Esophagus squamous epithelium (tissue), 5 donors: ENCODE measurements around the gene LRRC8C. TPM values are rescaled to one million over a fixed set of nuclear protein-coding genes. Genes with fewer than 3 reads are reported as not detected.

Experiments
- DNase-seq: peaks from one replicate; lab custom pipeline; 2025; lab: John Stamatoyannopoulos, UW
- H3K27ac ChIP-seq, 4 donors: fragments of 200-600 bp; sonication (generic); one replicate each; pipeline ENCODE4 v1.5.1; 2016 to 2019; ENCODE audit warnings: mild to moderate bottlenecking in 1 of 4
- H3K27me3 ChIP-seq, 4 donors: fragments of 200-600 bp; sonication (generic); 1 replicate in 3 of 4; 2 replicates in 1 of 4; pipeline versions ENCODE4 v1.5.1 to v1.6.0; 2017 to 2021; ENCODE audit warnings: antibody characterized with exemption in 1 of 4
- H3K36me3 ChIP-seq, 3 donors: fragments of 200-600 bp; sonication (generic); one replicate each; pipeline ENCODE4 v1.5.1; 2016 to 2019
- H3K4me1 ChIP-seq, 3 donors: fragments of 200-600 bp; sonication (generic); one replicate each; pipeline ENCODE4 v1.5.1; 2017 to 2019
- H3K4me3 ChIP-seq, 4 donors: fragments of 200-600 bp; sonication (generic); 1 replicate in 3 of 4; 2 replicates in 1 of 4; pipeline ENCODE4 v1.5.1; 2016 to 2019; ENCODE audit warnings: mild to moderate bottlenecking in 2 of 4, moderate library complexity in 1 of 4
- H3K9me3 ChIP-seq, 3 donors: fragments of 200-600 bp; sonication (generic); one replicate each; pipeline ENCODE4 v1.5.1; 2016 to 2019
- CTCF ChIP-seq, 6 experiments: fragments of 450-650 bp in 4 of 6; fragments of 200-600 bp in 2 of 6; sonication (generic) in 2 of 6; IDR thresholded peaks; one replicate each; pipeline ENCODE4 v1.5.1; 2016 to 2019; ENCODE audit warnings: antibody characterized with exemption in 6 of 6, mild to moderate bottlenecking in 4 of 6, moderate library complexity in 4 of 6
- POLR2A ChIP-seq, 4 donors: fragments of 450-650 bp; IDR thresholded peaks; one replicate each; pipeline ENCODE4 v1.6.1; 2017; ENCODE audit warnings: antibody characterized with exemption in 4 of 4, mild to moderate bottlenecking in 4 of 4, moderate library complexity in 3 of 4
- whole genome bisulfite sequencing, 2 donors: methylation state at CpG; one replicate each; pipeline ENCODE4 v1.1.5; 2018; 5-methylcytosine and 5-hydroxymethylcytosine counted together
- intact Hi-C: fragments of 100-400 bp; cut with DNase I; formaldehyde crosslinking; loops from one replicate; pipeline ENCODE4 v1.15.0; 2022
- total RNA-seq, 4 donors: library from RNA; depleted of rRNA; stranded (reverse); fragments of >200 nt; gene quantifications; one replicate each; pipeline ENCODE4 v1.1.0, GENCODE V29; 2016
- donor health status: DM: yes; HTN: yes; CAD: no.

LRRC8C gene
- total RNA-seq, 4 donors from 2014 or later, result 1.4 to 5.0 (median 3.2) TPM

- Histone ChIP-seq H3K36me3 (no peaks in the 10 kb centered on the region), H3K9me3 (no peaks in the 10 kb centered on the region), H3K4me3 (no peak overlapping the region), H3K27me3 (no peaks in the 10 kb centered on the region), H3K4me1 (no peaks in the 10 kb centered on the region), H3K27ac (no peak overlapping the region)
- DNase-seq, result no peak
- no peak for TF ChIP-seq CTCF (IDR thresholded peaks at IDR 0.05)
- intact Hi-C loops, result no loop called here
- 81 to 97% methylated on average over 2 of the region's 2 CpGs for WGBS, 2 donors
These were observed 48.3 kb downstream of the LRRC8C start for GRCh38 chr1:89681045-89681729.

GRCh38 chr1:89682611-89683010 is 49.7 kb downstream of the LRRC8C start:
- no peak overlapping the region for H3K4me3 ChIP-seq
- peaks cover 0 to 3% (median 0%) of the 10 kb centered on the region in 3 donors for H3K36me3 ChIP-seq
- no peaks in the 10 kb centered on the region for H3K9me3 ChIP-seq
- H3K27ac ChIP-seq, result no peak overlapping the region
- H3K4me1 ChIP-seq, result no peaks in the 10 kb centered on the region
- TF ChIP-seq POLR2A (IDR thresholded peaks at IDR 0.05), result no peak
- no peak for TF ChIP-seq CTCF (IDR thresholded peaks at IDR 0.05)
- no peak for DNase-seq
- H3K27me3 ChIP-seq, result no peaks in the 10 kb centered on the region
- intact Hi-C loops, result no loop called here

GRCh38 chr1:89685461-89685860 is 52.5 kb downstream of the LRRC8C start:
- H3K27me3 ChIP-seq, result no peaks in the 10 kb centered on the region
- H3K4me3 ChIP-seq, result no peak overlapping the region
- TF ChIP-seq CTCF (IDR thresholded peaks at IDR 0.05), result no peak
- TF ChIP-seq POLR2A (IDR thresholded peaks at IDR 0.05), result no peak
- H3K4me1 ChIP-seq, result no peaks in the 10 kb centered on the region
- no peaks in the 10 kb centered on the region for H3K9me3 ChIP-seq
- DNase-seq, result no peak
- 69 to 81% methylated on average over 1 to 2 of the region's 2 CpGs for WGBS, 2 donors
- intact Hi-C loops, result no loop called here
- no peak overlapping the region for H3K27ac ChIP-seq
- peaks cover 0 to 8% (median 0%) of the 10 kb centered on the region in 3 donors for H3K36me3 ChIP-seq

GRCh38 chr1:89686520-89686919 is 53.6 kb downstream of the LRRC8C start:
- H3K27ac ChIP-seq, result no peak overlapping the region
- no peaks in the 10 kb centered on the region for H3K4me1 ChIP-seq
- intact Hi-C loops, result no loop called here
- H3K36me3 ChIP-seq, result peaks cover 0 to 8% (median 0%) of the 10 kb centered on the region in 3 donors
- no peak for DNase-seq
- H3K4me3 ChIP-seq, result no peak overlapping the region
- no peaks in the 10 kb centered on the region for H3K27me3 ChIP-seq
- WGBS, 2 donors, result 91 to 93% methylated on average over 2 to 5 of the region's 5 CpGs
- no peak for TF ChIP-seq POLR2A (IDR thresholded peaks at IDR 0.05)
- no peak for TF ChIP-seq CTCF (IDR thresholded peaks at IDR 0.05)
- no peaks in the 10 kb centered on the region for H3K9me3 ChIP-seq

- DNase-seq, result no peak
- no peak for TF ChIP-seq POLR2A (IDR thresholded peaks at IDR 0.05)
- Histone ChIP-seq H3K4me1 (peaks cover 0 to 4% (median 0%) of the 10 kb centered on the region in 3 donors), H3K4me3 (no peak overlapping the region), H3K27me3 (no peaks in the 10 kb centered on the region), H3K36me3 (peaks cover 0 to 8% (median 0%) of the 10 kb centered on the region in 3 donors), H3K27ac (no peak overlapping the region), H3K9me3 (no peaks in the 10 kb centered on the region)
- intact Hi-C loops, result no loop called here
These were observed 54.3 kb downstream of the LRRC8C start for GRCh38 chr1:89687254-89687653.
